Fibroblast of pulmonary artery (primary cell): Measurements from ENCODE around the gene MB21D2.

Experiments
- DNase-seq: peaks from one replicate; pipeline ENCODE4 v3.0.0-alpha.2; 2010; ENCODE audit warnings: low read depth
- H3K4me3 ChIP-seq: replicated peaks from 2 replicates; pipeline ENCODE4 v1.5.1; 2011; ENCODE audit warnings: low read depth, mild to moderate bottlenecking, control low read depth, low read length, moderate library complexity
- TF ChIP-seq, protein P1 (sequence below): IDR thresholded peaks from 2 replicates; pipeline ENCODE4 v1.5.1; 2011; ENCODE audit warnings: mild to moderate bottlenecking, control low read depth, low read length, inconsistent platforms; ENCODE audit errors: missing control alignments

The MB21D2 gene

DNA sequence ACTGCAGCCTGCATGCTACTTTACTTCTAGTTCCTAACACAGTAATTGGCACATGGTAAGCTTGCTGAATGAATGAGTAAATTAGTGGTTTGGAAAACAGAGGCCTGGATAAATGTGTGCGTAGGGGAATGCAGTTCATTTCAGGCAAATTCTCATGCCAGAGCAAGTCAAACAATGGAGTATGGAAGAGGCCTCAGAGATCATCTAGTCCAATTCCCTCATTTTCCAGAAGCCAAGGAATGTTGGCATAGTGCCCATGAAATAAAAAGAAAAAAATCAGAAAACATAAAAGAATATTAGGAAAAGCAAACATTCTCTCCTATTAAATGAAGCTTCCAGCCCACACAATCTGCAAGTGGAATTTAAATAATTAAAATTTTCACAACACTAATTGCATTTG is 92.4 kb downstream of the MB21D2 start:
- TF ChIP-seq, protein P1, sequence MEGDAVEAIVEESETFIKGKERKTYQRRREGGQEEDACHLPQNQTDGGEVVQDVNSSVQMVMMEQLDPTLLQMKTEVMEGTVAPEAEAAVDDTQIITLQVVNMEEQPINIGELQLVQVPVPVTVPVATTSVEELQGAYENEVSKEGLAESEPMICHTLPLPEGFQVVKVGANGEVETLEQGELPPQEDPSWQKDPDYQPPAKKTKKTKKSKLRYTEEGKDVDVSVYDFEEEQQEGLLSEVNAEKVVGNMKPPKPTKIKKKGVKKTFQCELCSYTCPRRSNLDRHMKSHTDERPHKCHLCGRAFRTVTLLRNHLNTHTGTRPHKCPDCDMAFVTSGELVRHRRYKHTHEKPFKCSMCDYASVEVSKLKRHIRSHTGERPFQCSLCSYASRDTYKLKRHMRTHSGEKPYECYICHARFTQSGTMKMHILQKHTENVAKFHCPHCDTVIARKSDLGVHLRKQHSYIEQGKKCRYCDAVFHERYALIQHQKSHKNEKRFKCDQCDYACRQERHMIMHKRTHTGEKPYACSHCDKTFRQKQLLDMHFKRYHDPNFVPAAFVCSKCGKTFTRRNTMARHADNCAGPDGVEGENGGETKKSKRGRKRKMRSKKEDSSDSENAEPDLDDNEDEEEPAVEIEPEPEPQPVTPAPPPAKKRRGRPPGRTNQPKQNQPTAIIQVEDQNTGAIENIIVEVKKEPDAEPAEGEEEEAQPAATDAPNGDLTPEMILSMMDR: no peak

DNA sequence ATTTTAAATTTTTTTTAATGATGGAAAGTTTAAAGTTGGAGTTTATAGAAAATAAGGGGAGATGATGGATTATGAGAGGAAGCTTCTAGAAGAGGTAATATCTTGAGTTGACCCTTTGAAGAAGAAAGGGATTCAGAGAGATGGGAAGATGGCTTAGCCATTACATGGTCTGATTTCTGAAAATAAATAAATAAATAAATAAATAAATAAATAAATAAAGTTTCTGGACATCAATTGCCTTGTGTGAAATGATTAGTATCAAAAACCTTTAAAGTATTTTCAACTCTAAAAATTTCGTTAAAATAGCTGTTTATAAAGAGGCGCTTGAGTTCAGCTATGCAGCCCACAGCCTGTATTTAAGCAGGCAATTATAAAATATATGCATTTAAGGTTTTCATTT is 93.3 kb downstream of the MB21D2 start:
- TF ChIP-seq, protein P1: no peak
- no peak for DNase-seq
- no peak overlapping the region for H3K4me3 ChIP-seq

More for the DNA sequence above, 92.4 kb downstream of the MB21D2 start:
- DNase-seq: peak; percentile 71
- no peak overlapping the region for H3K4me3 ChIP-seq

- TF ChIP-seq, protein P1: no peak
- no peak overlapping the region for H3K4me3 ChIP-seq
- no peak for DNase-seq
These were observed 96.5 kb downstream of the MB21D2 start for GRCh38 chr3:192821161-192821560.

DNA sequence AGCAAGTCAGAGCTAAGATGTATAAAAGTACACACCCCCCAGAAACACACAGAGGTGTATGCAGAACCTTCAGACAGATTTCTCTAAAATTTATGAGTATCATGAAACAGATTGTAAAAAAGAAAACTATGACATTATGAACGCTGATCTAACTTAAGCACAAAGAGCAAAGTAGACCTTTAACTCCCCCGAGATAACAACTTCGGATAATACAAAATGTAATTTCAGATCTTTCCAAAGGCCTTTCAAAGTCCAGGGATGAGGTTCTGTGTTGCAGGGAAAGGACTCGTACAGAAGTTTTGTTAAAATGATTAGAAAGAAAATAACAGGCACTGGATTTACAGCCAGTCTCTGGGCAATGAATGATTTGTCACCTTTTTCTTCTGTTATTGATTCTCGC is 97.5 kb downstream of the MB21D2 start:
- TF ChIP-seq, protein P1: no peak
- no peak for DNase-seq

GRCh38 chr3:192819001-192819569 is 98.6 kb downstream of the MB21D2 start:
- peak; percentile 84 for DNase-seq
- TF ChIP-seq, protein P1: no peak
- no peak overlapping the region for H3K4me3 ChIP-seq

More for the DNA sequence above, 97.5 kb downstream of the MB21D2 start:
- no peak overlapping the region for H3K4me3 ChIP-seq

DNA sequence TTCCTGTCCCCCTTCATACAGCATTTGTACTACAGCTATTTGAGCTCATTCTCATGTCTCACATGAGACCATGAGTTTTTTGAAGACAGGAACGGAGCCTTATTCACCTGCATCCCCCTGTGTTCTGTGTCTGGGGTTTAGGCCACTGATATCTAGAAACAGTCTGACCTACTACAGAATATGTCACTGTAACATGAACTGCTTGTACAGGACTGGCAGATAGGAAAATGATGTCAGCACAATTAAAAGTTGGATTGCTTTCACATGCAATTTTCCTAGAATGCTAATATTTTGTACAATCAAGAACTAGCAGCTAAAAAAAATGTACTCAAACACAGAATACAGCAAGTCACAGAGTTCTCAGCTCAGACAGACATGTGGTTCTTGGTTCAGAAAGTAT is 99.5 kb downstream of the MB21D2 start:
- H3K4me3 ChIP-seq: no peak overlapping the region
- TF ChIP-seq, protein P1: no peak
- no peak for DNase-seq

GRCh38 chr3:192817506-192817905 is 100.2 kb downstream of the MB21D2 start:
- DNase-seq: no peak
- no peak overlapping the region for H3K4me3 ChIP-seq
- TF ChIP-seq, protein P1: no peak
